Activated CD4-positive, alpha-beta T cell treated with anti-CD3 and anti-CD28 coated beads, Interleukin-2, Interleukin-6, amounts not matched to agents 100 ng/mL and 50 ng/mL, durations not matched to agents 16 hours and 8 hours (primary cell): ENCODE results near the gene ITGB2.
"Not testable (repeated sequence)": the region's sequence is repeated elsewhere in the genome, so short reads cannot be mapped to it uniquely, and the experiment has no call there.

ENCODE experiments used
- DNase-seq: peaks from one replicate; pipeline ENCODE4 v3.0.0-alpha.2; 2020

Gene ITGB2

GRCh38 chr21:44879238-44879637 lies 41.5 kb downstream of the ITGB2 start:
- not testable (repeated sequence) for DNase-seq

GRCh38 chr21:44878053-44878982 lies 42.4 kb downstream of the ITGB2 start:
- no peak for DNase-seq

- DNase-seq: no peak
Measured at GRCh38 chr21:44876849-44877575, 43.7 kb downstream of the ITGB2 start.

- peak; percentile 51 for DNase-seq
Measured at GRCh38 chr21:44875316-44875700, 45.4 kb downstream of the ITGB2 start.

- DNase-seq: peak; percentile 43
Measured at GRCh38 chr21:44874497-44875315, 46.0 kb downstream of the ITGB2 start.

- no peak for DNase-seq
Measured at GRCh38 chr21:44874240-44874496, 46.5 kb downstream of the ITGB2 start.

- DNase-seq: peak; percentile 100
Measured at GRCh38 chr21:44873356-44874239, 47.1 kb downstream of the ITGB2 start, which contains the start of gene PTTG1IP. PTTG1IP (minus strand) TSS chr21:44873690; CDS start chr21:44873616, 74 bp downstream.

GRCh38 chr21:44872649-44873355 lies 47.9 kb downstream of the ITGB2 start:
- no peak for DNase-seq

- no peak for DNase-seq
Measured at GRCh38 chr21:44872323-44872648, 48.4 kb downstream of the ITGB2 start.

- DNase-seq: no peak
Measured at GRCh38 chr21:44871576-44872269, 49.0 kb downstream of the ITGB2 start.

- no peak for DNase-seq
Measured at GRCh38 chr21:44870748-44871495, 49.8 kb downstream of the ITGB2 start.

GRCh38 chr21:44869781-44870747 lies 50.6 kb downstream of the ITGB2 start:
- peak; percentile 29 for DNase-seq

GRCh38 chr21:44868707-44869106 lies 52.0 kb downstream of the ITGB2 start:
- no peak for DNase-seq

- peak; percentile 72 for DNase-seq
Measured at GRCh38 chr21:44867999-44868700, 52.5 kb downstream of the ITGB2 start.

- DNase-seq: no peak
Measured at GRCh38 chr21:44867464-44867863, 53.2 kb downstream of the ITGB2 start.

- no peak for DNase-seq
Measured at GRCh38 chr21:44866780-44867179, 53.9 kb downstream of the ITGB2 start.

GRCh38 chr21:44865561-44866280 lies 55.0 kb downstream of the ITGB2 start:
- DNase-seq: peak; percentile 58
